Endothelial cell of hepatic sinusoid (primary cell): ENCODE measurements around the gene MRI1.
"Not testable (repeated sequence)": the region's sequence is repeated elsewhere in the genome, so short reads cannot be mapped to it uniquely, and the experiment has no call there.

ENCODE experiments used
- in situ Hi-C: cut with HindIII; loops from 2 replicates; pipeline ENCODE4 v1.10.0; 2017; ENCODE audit warnings: low sequenced_read_pairs

Gene MRI1

GRCh38 chr19:13757805-13758772 lies 6.2 kb upstream of the MRI1 start:
- in situ Hi-C loops = no loop called here

- in situ Hi-C loops = no loop called here
Measured at GRCh38 chr19:13758795-13759194, 5.5 kb upstream of the MRI1 start.

DNA sequence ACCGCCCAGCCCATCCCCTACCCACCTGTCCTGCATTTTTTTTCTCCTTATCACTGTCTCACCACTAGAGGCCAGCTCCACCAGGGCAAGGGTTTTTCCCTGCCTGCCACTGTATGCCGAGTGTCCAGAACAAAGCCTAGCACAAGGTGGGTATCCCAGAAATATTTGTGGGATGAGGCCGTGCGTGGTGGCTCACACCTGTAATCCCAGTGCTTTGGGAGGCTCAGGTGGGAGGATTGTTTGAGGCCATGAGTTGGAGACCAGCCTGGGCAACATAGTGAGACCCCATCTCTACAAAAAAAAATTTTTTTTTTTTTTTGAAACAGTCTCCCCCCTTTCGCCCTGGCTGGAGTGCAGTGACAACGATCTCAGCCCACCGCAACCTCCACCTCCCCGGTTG lies 2.9 kb upstream of the MRI1 start:
- in situ Hi-C loops = no loop called here

- in situ Hi-C loops = no loop called here
Measured at GRCh38 chr19:13762635-13763235, 1.6 kb upstream of the MRI1 start.

GRCh38 chr19:13763265-13763664 lies 1.1 kb upstream of the MRI1 start:
- in situ Hi-C loops = no loop called here

GRCh38 chr19:13764821-13765394 lies 586 bp downstream of the MRI1 start:
- in situ Hi-C loops = no loop called here

DNA sequence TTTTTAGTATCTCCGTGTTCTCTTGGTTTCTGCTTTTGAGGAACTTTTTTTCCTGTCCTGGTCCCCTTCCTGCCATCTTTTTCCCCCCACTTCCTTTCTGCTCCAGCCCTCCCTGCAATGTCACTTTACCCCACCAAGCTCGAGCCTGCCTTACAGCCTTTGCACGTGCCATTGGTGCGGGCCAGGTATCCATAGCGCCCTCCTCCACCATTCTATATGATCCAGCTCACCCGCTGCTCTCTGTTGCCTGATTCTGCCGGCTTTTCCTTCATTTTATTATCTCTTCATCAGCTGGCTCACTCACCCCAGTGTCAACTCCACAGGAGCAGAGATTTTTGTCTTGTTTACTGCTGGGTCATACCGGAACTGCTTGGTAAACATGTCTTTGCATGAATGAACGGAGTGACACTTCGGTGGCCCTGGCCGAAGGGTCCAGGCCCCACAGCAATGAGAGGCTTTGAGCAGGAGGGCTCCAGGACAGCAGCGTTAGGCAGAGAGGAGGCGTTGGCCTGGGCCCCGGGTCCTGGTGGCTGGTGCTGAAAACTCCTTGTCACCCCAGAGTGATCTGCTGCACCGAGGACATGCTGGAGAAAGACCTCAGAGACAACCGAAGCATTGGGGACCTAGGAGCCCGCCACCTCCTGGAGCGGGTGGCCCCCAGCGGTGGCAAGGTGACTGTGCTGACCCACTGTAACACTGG lies 1.2 kb downstream of the MRI1 start:
- in situ Hi-C loops = no loop called here

GRCh38 chr19:13766095-13766481 lies 1.8 kb downstream of the MRI1 start:
- in situ Hi-C loops = no loop called here

DNA sequence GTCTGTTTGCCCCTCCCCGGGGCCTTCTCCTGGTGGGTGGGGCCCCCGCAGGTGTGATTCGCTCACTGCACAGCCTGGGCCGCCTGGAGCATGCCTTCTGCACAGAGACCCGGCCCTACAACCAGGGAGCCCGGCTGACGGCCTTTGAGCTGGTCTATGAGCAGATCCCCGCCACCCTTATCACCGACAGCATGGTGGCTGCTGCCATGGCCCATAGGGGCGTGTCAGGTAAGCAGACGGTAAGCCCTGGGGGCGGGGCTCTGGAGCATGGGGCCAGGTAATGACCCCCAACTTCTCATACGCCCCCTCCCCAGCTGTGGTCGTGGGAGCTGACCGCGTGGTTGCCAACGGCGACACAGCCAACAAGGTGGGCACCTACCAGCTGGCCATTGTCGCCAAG lies 4.2 kb downstream of the MRI1 start:
- in situ Hi-C loops = no loop called here

GRCh38 chr19:13770013-13770635 lies 5.8 kb downstream of the MRI1 start:
- in situ Hi-C loops = no loop called here

GRCh38 chr19:13774217-13775191 lies 10.2 kb downstream of the MRI1 start, which contains the start of gene C19orf53:
Gene C19orf53, plus strand, starts transcription at chr19:13774456. Its CDS starts 22 bp downstream, at chr19:13774478.
- in situ Hi-C loops = no loop called here

DNA sequence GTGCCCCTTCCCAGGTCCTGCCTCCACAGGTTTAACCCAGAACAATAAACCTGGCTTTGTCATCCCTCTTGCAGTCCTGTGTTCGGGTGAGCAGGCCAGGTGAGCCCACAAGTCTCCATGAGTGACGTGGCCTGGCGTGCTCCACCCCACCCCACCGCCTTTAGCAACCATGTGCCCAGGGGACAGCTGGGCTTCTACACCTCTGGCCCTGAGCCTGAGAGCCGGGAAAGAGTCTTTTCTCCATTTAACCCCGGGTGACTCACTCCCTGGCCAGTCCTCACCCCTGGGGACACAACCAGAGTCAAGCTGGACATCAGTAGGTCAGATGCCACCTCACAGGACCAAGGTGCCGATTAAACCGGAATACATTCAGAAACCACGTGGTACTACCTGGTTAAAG lies 14.1 kb downstream of the MRI1 start:
- in situ Hi-C loops = no loop called here

DNA sequence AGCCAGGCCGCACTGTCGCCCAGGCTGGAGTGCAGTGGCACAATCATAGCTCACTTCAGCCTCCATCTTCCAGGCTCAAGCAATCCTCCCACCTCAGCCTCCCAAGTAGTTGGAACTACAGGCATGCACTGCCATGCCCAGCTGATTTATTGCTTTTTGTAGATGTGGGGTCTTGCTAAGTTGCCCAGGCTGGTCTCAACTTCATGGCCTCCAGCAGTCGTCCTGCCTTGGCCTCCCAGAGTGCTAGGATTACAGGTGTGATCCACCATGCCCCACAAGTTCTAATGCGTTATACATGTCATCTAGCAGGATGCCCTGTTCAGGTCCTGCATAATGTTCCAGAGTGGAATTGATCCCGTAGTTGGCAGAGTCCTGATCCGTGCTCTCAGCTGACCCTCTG lies 14.5 kb downstream of the MRI1 start:
- in situ Hi-C loops = no loop called here

DNA sequence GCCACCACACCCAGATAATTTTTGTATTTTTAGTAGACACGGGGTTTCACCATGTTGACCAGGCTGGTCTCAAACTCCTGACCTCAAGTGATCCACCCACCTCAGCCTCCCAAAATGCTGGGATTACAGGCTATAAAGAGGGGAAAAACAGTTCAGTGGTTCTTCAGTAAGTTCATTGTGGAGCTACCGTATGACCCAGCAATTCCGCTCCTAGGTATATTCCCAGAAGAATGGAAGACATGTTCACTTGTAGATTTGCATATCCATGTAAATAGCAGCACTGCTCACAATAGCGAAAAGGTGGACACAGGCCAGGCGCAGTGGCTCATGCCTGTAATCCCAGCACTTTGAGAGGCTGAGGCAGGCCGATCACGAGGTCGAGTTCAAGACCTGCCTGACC lies 15.5 kb downstream of the MRI1 start:
- in situ Hi-C loops = not testable (repeated sequence)

DNA sequence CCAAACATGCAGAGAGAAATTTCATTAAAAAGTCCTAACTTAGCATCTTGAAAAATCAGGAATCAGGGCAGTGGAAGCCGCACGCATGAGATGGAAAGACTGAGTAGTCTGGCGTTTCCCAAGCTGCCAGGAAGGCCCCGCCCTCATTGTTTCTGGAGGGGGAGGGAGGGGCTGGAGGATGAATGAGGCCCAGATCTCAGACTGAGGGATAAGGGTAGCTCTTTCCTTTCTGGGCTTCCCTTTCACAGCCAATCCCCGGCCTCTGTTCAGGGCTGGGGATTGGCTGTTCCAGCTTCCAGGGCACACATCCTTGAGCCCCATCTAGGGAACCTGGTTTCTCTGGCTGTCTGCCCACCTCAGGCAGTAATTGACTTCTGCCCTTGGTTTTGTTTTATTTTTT lies 17.2 kb downstream of the MRI1 start:
- in situ Hi-C loops = no loop called here

DNA sequence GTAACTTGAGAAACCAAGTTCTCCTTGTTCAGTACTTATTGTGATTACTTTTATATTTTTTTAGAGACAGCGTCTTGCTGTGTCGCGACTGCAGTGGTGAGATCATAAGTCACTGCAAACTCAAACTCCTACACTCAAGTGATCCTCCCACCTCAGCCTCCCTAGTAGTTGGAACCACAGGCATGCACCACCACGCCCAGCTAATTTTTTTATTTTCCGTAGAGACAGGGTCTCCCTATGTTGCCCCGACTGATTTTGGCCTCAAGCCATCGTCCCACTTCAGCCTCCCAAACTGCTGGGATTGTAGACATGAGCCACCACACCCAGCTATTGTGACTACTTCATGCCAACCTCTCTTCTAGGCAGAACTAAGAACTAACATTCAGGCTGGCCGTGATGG lies 18.2 kb downstream of the MRI1 start:
- in situ Hi-C loops = no loop called here

- in situ Hi-C loops = no loop called here
Measured at GRCh38 chr19:13783565-13784500, 19.5 kb downstream of the MRI1 start.

- in situ Hi-C loops = no loop called here
Measured at GRCh38 chr19:13784731-13785452, 20.6 kb downstream of the MRI1 start.
